Stomach smooth muscle (tissue), 2 donors: ENCODE data around the gene KCNQ1OT1.

ENCODE experiments used
- H3K27ac ChIP-seq: one replicate; pipeline ENCODE4 v1.7.0; 2013; ENCODE audit warnings: mild to moderate bottlenecking, low read length, inconsistent platforms
- H3K27me3 ChIP-seq, 2 donors: one replicate each; pipeline ENCODE4 v1.7.0; 2013; ENCODE audit warnings: low read length in 2 of 2; ENCODE audit not compliant: insufficient read depth in 2 of 2, control insufficient read depth in 1 of 2
- H3K36me3 ChIP-seq, 2 donors: one replicate each; pipeline ENCODE4 v1.7.0; 2013; ENCODE audit warnings: low read length in 2 of 2; ENCODE audit not compliant: control insufficient read depth in 2 of 2, insufficient read depth in 2 of 2
- H3K4me1 ChIP-seq: one replicate; pipeline ENCODE4 v1.7.0; 2013; ENCODE audit warnings: low read length; ENCODE audit not compliant: control insufficient read depth, insufficient read depth
- H3K4me3 ChIP-seq, 2 donors: one replicate each; pipeline ENCODE4 v1.7.0; 2013; ENCODE audit warnings: low read length in 2 of 2
- H3K9ac ChIP-seq, 2 donors: one replicate each; pipeline ENCODE4 v1.7.0; 2013; ENCODE audit warnings: low read length in 2 of 2, mild to moderate bottlenecking in 1 of 2
- H3K9me3 ChIP-seq, 2 donors: one replicate each; pipeline ENCODE4 v1.7.0; 2013; ENCODE audit warnings: low read length in 2 of 2; ENCODE audit not compliant: control insufficient read depth in 2 of 2
- donor health status: healthy.
- donor health status: Pancreatic carcinoma.

The KCNQ1OT1 gene

GRCh38 chr11:2697866-2698265 is 1.9 kb downstream of the KCNQ1OT1 start:
- H3K9ac ChIP-seq, result no peak overlapping the region
- H3K9me3 ChIP-seq, result no peaks in the 10 kb centered on the region
- H3K4me3 ChIP-seq, result peak overlapping the region; percentile 78 to 83
- H3K27me3 ChIP-seq, result no peaks in the 10 kb centered on the region
- H3K4me1 ChIP-seq, result peaks cover 27% of the 10 kb centered on the region
- no peak overlapping the region for H3K27ac ChIP-seq
- H3K36me3 ChIP-seq, result no peaks in the 10 kb centered on the region

DNA sequence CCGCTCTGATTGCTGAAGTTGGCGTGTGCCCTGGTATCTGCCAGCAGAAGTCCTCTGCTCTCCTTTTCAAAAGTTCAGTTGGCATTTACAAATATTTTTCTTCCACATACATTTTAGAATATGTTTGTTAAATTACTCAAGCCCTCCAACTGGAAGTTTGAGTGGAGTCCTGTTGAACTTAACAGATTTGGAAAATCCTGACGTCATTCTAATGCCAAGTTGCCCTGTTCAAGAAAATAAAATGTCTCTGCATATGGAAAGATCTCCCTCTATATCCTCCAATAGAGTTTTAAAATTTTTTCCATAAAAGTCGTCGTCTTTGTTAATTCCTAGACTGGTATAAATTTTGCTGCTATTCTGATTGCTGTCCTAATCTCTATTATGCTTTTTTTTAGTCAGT is 3.3 kb downstream of the KCNQ1OT1 start:
- peaks cover 38% of the 10 kb centered on the region for H3K4me1 ChIP-seq

GRCh38 chr11:2694995-2695939 is 4.5 kb downstream of the KCNQ1OT1 start:
- Histone ChIP-seq H3K27ac (no peak overlapping the region), H3K36me3 (no peaks in the 10 kb centered on the region), H3K4me3 (no peak overlapping the region), H3K27me3 (no peaks in the 10 kb centered on the region), H3K9me3 (no peaks in the 10 kb centered on the region), H3K4me1 (peaks cover 39% of the 10 kb centered on the region), H3K9ac (no peak overlapping the region)

More for the DNA sequence above, 3.3 kb downstream of the KCNQ1OT1 start:
- Histone ChIP-seq H3K36me3 (no peaks in the 10 kb centered on the region), H3K9me3 (no peaks in the 10 kb centered on the region), H3K4me3 (no peak overlapping the region), H3K27ac (no peak overlapping the region), H3K27me3 (no peaks in the 10 kb centered on the region), H3K9ac (no peak overlapping the region)

DNA sequence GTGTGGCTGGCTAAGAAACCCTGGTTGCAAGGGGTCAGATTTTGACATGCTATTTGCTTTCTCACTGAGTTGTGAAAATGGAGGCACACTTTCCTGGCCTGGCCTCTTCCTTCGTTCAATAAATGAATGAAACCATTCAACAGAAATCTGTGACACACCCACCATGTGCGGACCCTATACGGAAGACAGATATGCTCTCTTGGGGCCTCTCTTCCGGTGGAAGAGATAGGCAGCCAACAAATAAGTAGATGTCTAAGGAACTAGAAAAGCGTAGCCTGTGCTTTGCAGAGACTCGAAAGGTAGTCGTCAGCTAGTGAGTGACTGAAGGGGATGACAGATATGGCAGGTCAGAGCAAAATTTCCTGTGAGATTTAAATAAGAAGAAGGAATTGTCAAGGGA is 5.3 kb downstream of the KCNQ1OT1 start:
- no peak overlapping the region for H3K27ac ChIP-seq
- no peaks in the 10 kb centered on the region for H3K9me3 ChIP-seq
- no peak overlapping the region for H3K4me3 ChIP-seq
- H3K27me3 ChIP-seq, result no peaks in the 10 kb centered on the region
- peaks cover 0 to 2% of the 10 kb centered on the region in 2 donors for H3K36me3 ChIP-seq
- peaks cover 46% of the 10 kb centered on the region for H3K4me1 ChIP-seq
- no peak overlapping the region for H3K9ac ChIP-seq

DNA sequence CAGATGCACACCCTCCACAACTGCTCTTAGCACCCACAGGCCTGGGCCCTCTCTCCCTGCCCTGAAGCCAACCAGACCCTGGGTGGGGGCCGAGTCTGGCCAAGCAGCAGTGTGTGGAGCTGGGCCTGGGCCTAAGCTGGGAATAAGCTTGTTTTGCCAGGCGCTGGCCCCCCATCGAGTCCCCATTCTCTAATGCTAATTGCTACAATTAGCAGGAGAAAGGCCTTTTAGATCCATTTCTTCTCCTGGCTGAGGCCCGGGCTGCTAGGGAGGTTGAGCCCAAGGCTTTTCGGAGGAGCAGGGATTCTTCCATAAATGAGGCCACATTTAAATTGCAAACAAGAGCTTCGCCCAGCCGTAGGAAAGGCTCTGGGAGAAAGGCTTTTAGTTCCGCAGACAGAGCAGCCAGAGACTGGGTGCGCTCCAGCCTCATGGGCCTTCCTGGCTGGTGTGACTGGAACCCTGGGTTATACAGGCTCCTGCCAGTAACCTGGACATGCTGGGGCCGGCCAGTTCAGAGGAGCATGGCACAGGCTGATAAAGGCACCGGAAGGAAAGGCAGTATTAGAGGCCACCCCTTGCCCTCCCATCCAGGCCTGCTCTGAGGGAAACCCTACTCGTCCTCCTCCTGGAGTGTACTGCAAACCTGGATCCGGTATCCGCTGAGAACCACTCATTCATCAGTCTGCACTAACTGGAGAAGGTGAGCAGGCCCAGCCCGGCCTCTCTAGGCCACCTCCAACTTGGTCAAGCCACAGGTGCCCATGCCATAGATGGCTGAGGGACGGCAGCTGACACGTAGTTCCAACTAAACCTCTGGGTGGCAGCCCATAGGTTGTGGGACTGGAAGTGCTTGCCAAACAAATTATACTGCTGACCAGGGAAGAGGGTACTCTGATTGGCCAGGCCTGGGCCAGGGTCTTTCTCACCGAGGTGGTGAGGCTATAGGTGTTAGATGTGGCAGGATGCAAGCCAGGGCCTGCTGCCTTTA is 6.2 kb downstream of the KCNQ1OT1 start:
- peaks cover 0 to 2% of the 10 kb centered on the region in 2 donors for H3K36me3 ChIP-seq
- H3K27ac ChIP-seq, result no peak overlapping the region
- peaks cover 52% of the 10 kb centered on the region for H3K4me1 ChIP-seq
- H3K27me3 ChIP-seq, result no peaks in the 10 kb centered on the region
- H3K4me3 ChIP-seq, result peak overlapping the region in 1 of 2 donors; percentile 35
- no peaks in the 10 kb centered on the region for H3K9me3 ChIP-seq
- no peak overlapping the region for H3K9ac ChIP-seq

- Histone ChIP-seq H3K9ac (no peak overlapping the region), H3K4me3 (no peak overlapping the region), H3K36me3 (peaks cover 0 to 2% of the 10 kb centered on the region in 2 donors), H3K4me1 (peaks cover 62% of the 10 kb centered on the region), H3K27ac (no peak overlapping the region), H3K9me3 (no peaks in the 10 kb centered on the region), H3K27me3 (no peaks in the 10 kb centered on the region)
Observed at GRCh38 chr11:2691991-2692875, 7.6 kb downstream of the KCNQ1OT1 start.

GRCh38 chr11:2691355-2691761 is 8.4 kb downstream of the KCNQ1OT1 start:
- Histone ChIP-seq H3K9ac (no peak overlapping the region), H3K27ac (no peak overlapping the region), H3K4me3 (peak overlapping the region in 1 of 2 donors; percentile 15), H3K36me3 (peaks cover 0 to 4% of the 10 kb centered on the region in 2 donors), H3K27me3 (no peaks in the 10 kb centered on the region), H3K9me3 (no peaks in the 10 kb centered on the region), H3K4me1 (peaks cover 63% of the 10 kb centered on the region)

GRCh38 chr11:2690596-2691354 is 9.0 kb downstream of the KCNQ1OT1 start:
- no peak overlapping the region for H3K9ac ChIP-seq
- H3K4me1 ChIP-seq, result peaks cover 65% of the 10 kb centered on the region
- no peak overlapping the region for H3K27ac ChIP-seq
- H3K36me3 ChIP-seq, result peaks cover 0 to 4% of the 10 kb centered on the region in 2 donors
- H3K4me3 ChIP-seq, result no peak overlapping the region
- H3K27me3 ChIP-seq, result no peaks in the 10 kb centered on the region
- no peaks in the 10 kb centered on the region for H3K9me3 ChIP-seq

GRCh38 chr11:2689651-2690575 is 9.9 kb downstream of the KCNQ1OT1 start:
- Histone ChIP-seq H3K9ac (no peak overlapping the region), H3K27ac (no peak overlapping the region), H3K9me3 (no peaks in the 10 kb centered on the region), H3K27me3 (no peaks in the 10 kb centered on the region), H3K36me3 (peaks cover 0 to 4% of the 10 kb centered on the region in 2 donors), H3K4me3 (no peak overlapping the region), H3K4me1 (peaks cover 65% of the 10 kb centered on the region)
